Astrocyte of the spinal cord (primary cell): ENCODE measurements around the gene KIAA0319L.

ENCODE experiments used
- DNase-seq: peaks from one replicate; pipeline ENCODE4 v3.0.0; 2011; ENCODE audit warnings: low read depth, low spot score
- H3K4me3 ChIP-seq: 2 replicates; pipeline ENCODE4 v1.5.1; 2011; ENCODE audit warnings: low read depth, mild to moderate bottlenecking, low read length, moderate library complexity
- CTCF ChIP-seq: IDR thresholded peaks from 2 replicates; pipeline ENCODE4 v1.5.1; 2012; ENCODE audit warnings: low read depth, mild to moderate bottlenecking, low read length, inconsistent platforms
- in situ Hi-C: cut with HindIII; loops from 2 replicates; pipeline ENCODE4 v1.10.0; 2017; ENCODE audit warnings: low sequenced_read_pairs

The KIAA0319L gene

GRCh38 chr1:35531368-35531767 lies 25.8 kb downstream of the KIAA0319L start:
- no peak overlapping the region for H3K4me3 ChIP-seq
- no peak for DNase-seq
- in situ Hi-C loops = no loop called here
- no peak for TF ChIP-seq CTCF

- TF ChIP-seq CTCF = no peak
- no peak for DNase-seq
- no peak overlapping the region for H3K4me3 ChIP-seq
- in situ Hi-C loops = no loop called here
Observed at GRCh38 chr1:35530946-35531345, 26.3 kb downstream of the KIAA0319L start.

GRCh38 chr1:35530168-35530567 lies 27.0 kb downstream of the KIAA0319L start:
- no peak for DNase-seq
- TF ChIP-seq CTCF = no peak
- no peak overlapping the region for H3K4me3 ChIP-seq
- in situ Hi-C loops = no loop called here

GRCh38 chr1:35524106-35524505 lies 33.1 kb downstream of the KIAA0319L start:
- no peak for DNase-seq
- TF ChIP-seq CTCF = no peak
- in situ Hi-C loops = no loop called here

GRCh38 chr1:35519432-35519831 lies 37.8 kb downstream of the KIAA0319L start:
- TF ChIP-seq CTCF = no peak
- in situ Hi-C loops = no loop called here

More at GRCh38 chr1:35524106-35524505, 33.1 kb downstream of the KIAA0319L start:
- no peak overlapping the region for H3K4me3 ChIP-seq

GRCh38 chr1:35518183-35518582 lies 39.0 kb downstream of the KIAA0319L start:
- H3K4me3 ChIP-seq = no peak overlapping the region
- in situ Hi-C loops = no loop called here
- no peak for DNase-seq
- no peak for TF ChIP-seq CTCF

More at GRCh38 chr1:35519432-35519831, 37.8 kb downstream of the KIAA0319L start:
- DNase-seq = no peak
- H3K4me3 ChIP-seq = no peak overlapping the region

- in situ Hi-C loops = no loop called here
Observed at GRCh38 chr1:35511305-35511704, 45.9 kb downstream of the KIAA0319L start.

More at GRCh38 chr1:35511305-35511704, 45.9 kb downstream of the KIAA0319L start:
- DNase-seq = no peak
- no peak for TF ChIP-seq CTCF
- H3K4me3 ChIP-seq = no peak overlapping the region
